Jurkat, Clone E6-1 (cell line): ENCODE results near the gene WWOX.

ENCODE experiments used
- DNase-seq: peaks from one replicate; pipeline ENCODE4 v3.0.0-alpha.2; 2011; ENCODE audit warnings: low read depth, low spot score
- H3K4me3 ChIP-seq: 2 replicates; pipeline ENCODE4 v1.5.1; 2011; ENCODE audit warnings: mild to moderate bottlenecking, low read length, control low read depth, moderate library complexity

WWOX gene

DNA sequence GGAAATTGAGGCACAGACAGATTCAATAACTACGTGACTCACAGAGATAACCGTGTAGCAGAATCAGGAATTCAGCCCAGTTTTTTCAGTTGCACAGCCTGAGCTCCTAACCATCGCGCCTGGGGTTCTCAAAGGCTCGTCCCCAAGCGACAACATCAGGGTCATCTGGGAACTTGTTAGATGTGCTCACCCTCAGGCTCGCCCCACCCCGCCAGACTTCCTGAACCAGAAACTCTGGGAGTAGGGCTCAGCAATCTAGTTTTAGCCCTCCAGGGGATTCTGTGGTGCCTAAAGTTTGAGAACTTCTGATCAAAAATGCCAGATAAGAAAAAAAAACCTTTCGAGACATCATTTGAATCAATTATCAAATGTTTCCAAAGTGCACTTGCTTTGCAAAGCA is 559.8 kb downstream of the WWOX start:
- no peak for DNase-seq
- H3K4me3 ChIP-seq, result no peak overlapping the region

DNA sequence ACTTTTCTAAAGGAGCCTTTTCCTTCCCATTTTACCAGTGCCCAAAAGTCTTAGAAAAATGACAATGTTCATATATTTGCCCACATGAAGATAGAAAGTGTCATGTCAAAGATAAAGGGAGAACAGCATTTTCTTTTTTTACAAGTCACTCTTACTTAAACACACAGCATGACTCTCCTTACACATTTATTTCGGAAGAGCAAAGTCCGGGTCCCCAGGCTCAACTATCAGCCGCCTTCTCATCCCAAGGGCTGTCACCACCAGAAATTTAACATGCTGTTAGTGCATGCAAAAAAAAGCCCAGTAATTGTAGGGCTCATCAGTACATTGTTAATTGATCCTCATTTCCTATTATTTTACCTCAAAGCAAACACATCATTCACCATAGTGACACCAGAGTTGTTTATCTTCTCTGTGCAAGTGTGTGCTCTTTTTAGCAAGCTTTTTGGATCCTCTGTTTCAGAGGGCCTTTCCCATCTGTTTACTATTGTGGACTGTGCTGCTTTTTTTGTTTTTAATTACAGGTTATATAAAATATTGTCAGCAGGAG is 560.3 kb downstream of the WWOX start:
- DNase-seq, result no peak

DNA sequence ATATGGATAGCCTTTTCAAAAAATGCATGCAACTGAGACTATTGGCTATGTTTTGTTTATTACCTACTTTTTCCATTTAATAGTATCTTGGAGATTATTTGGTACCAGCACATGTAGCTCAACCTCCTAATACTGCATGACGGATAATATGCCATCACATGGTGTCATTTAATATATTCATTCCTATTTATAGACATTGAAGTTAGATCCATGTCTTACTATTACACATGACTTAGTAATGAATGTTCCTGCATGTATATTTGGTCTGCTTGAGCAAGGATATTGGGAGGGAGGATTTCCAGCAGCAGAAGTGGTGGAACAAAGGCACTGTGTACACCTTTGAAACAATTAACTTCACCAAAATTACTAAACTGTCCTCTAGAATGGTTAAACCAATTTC is 561.3 kb downstream of the WWOX start:
- DNase-seq, result no peak
- H3K4me3 ChIP-seq, result no peak overlapping the region

More for the DNA sequence above, 560.3 kb downstream of the WWOX start:
- H3K4me3 ChIP-seq, result no peak overlapping the region

DNA sequence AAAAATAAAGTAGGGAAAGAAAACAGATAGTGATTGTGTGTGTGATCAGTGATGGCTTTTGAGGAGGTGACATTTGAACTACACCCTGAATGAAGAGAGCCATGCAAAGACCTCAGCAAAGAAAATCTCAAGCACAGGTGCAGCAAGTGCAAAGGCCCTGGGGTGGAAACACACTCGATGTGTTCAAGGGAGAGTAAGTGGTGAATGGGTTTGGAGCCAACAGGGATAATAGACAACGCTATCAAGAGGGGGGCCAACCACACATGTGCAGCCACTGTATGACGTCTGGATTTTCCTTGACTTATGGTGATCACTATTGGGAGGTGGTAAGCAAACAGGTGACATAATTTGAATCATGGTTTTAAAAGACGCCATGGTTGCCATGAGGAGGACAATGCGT is 564.2 kb downstream of the WWOX start:
- DNase-seq, result no peak
- no peak overlapping the region for H3K4me3 ChIP-seq

DNA sequence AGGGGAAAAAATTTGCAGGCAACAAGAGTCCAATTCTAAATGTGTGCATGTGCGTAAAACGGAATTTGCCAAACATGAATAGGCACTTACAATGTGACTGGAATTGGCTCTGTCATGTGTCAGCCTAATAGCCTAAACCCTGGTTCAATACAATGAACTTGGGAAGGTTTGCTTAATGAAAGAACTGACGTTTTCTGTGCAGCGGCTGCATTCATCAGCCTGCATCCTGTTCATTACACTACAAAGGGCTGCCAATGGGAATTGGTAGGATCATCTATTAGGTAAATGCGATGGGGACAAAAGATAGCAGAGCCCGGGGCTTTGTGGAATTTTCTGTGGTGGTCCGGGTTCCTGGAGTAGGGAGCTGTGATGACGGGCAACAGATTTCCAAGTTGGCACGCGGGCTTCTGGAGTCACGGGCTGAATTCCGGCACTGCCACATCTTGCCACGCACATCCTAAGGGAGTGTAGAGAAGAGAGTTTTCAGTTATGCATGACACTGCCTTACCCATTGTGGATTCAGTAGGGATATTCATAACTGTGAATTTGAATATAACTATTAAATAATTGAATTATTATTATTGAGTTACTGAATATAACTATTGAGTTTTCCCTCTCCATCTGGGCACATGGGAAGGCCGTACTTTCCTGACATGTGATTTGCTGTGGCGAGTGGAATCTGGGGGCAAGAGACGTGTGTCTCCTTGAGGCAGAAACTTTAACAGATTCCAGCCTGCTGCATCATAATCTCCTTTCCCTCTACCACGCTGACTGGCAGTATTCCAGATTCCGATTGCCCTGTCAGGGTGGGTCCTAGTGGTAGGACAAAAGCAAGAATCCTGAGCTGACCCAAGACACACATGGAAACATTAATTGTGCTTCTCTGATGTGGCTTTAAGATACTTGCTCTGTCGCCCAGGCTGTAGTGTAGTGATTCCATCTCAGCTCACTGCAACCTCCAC is 565.6 kb downstream of the WWOX start:
- no peak overlapping the region for H3K4me3 ChIP-seq
- DNase-seq, result no peak

DNA sequence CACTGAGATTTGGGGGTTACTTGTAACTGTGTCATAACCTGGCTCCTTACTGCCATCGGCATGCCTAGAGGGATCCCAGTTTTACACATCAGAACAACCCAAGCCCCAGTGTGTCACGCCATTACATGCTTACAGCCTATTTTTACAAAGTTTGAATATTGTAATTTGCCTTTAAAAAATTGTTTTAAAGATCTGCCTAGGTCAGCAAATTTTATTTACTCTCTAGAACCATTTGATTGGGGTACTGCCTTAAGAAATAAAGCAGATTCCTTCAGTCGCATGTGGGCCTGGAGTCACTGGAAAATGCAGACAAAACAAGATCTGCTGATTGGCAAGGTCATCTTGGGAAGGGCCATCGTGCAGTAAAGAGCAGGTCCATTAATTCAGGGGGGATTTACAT is 566.9 kb downstream of the WWOX start:
- no peak for DNase-seq
- no peak overlapping the region for H3K4me3 ChIP-seq

GRCh38 chr16:78667675-78668074 is 568.2 kb downstream of the WWOX start:
- no peak for DNase-seq
- no peak overlapping the region for H3K4me3 ChIP-seq

DNA sequence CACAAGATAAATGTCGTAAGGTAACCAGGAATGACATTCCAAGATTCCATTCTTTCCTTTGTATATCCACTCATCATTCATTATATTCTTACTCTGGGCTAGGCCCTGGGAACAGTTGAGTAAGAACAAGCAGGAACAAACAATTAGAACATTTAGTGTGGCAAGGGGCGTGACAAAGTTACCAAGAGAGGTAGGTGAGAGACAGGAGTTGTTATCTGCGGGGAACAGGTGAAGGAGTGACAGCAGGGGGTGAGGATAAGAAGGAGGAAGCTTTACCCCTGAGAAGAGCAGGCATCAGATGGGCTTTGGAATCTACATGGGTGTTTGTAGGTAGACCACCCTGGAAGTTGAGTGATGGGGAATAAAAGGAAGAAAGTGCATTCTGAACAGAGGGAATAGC is 568.9 kb downstream of the WWOX start:
- no peak overlapping the region for H3K4me3 ChIP-seq
- no peak for DNase-seq

- H3K4me3 ChIP-seq, result no peak overlapping the region
- no peak for DNase-seq
Observed at GRCh38 chr16:78669994-78670393, 570.5 kb downstream of the WWOX start.

DNA sequence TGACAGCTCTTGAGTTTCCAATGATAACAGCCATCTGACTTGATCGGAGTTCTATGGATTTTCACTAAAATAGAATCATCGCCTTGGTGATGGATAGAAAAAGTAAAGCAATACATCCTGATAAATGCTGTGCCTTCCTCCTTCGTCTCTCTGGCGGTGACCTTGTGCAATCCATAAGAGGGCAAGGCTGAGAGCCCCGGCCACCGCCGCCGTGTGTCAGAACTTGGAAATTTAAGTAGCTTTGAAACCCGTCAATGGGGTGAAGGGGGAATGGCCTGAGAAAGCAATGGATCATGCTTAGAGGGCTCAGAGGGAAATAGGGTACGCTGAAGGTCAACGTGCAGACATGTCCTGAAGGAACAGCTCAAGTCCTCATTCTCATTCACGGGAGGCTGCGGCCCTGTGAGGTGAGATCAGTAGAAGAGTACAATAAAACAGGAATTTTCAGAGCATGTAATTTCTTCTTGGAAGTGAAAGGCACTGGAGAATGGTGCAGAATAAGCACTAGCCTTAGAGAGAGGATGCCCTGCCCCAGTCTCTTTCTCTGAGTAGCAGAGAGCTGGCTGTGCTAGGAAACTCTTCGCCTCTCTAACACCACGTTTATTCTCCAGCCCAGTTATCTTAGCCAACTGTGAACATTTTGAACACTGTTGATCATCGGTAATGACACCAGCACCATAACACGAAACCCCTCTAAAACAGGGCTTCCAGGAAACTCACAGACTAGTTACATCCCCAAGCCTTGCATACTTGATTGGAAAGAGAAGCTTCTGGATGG is 573.5 kb downstream of the WWOX start:
- no peak for DNase-seq
- no peak overlapping the region for H3K4me3 ChIP-seq

DNA sequence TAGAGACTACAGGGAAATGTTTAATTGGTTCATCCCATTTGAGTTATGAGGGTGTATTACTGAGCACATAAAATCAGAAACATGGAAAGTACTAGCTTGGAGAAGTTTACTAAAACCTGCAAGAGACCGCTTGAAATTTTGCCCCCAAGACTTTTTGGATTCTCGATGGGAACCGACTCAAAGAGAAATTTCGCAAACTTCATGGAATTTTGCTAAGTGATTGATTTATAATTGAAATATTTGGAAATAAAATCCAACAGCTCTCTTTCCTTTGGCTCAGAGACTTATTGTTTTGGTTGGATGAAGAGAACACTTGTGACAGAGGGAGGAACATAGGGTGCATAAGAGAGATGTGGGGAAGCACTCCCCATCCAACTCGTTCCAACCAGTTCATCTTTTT is 574.4 kb downstream of the WWOX start:
- no peak for DNase-seq
- H3K4me3 ChIP-seq, result no peak overlapping the region

DNA sequence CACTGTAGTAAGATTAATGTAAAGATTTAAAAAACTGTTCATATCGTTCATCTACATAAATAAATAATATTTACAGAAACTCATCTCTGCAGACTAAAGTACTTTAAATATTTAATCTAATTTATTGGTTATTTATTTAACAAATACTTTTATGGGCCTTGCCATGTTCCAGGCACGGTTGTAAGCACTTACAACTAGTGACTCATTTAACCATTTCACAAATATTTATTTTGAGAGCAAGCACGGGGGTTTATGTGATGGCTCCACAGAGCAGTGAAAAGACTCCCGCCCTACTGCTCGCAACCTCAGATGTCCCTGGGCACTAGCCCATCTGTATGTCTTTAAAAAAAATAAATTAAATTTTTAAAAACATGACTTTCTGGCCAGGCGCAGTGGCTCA is 575.9 kb downstream of the WWOX start:
- no peak for DNase-seq

GRCh38 chr16:78675951-78676792 is 576.7 kb downstream of the WWOX start:
- no peak overlapping the region for H3K4me3 ChIP-seq
- DNase-seq, result no peak

More for the DNA sequence above, 575.9 kb downstream of the WWOX start:
- no peak overlapping the region for H3K4me3 ChIP-seq

- no peak overlapping the region for H3K4me3 ChIP-seq
- no peak for DNase-seq
Observed at GRCh38 chr16:78677181-78677731, 577.8 kb downstream of the WWOX start.

GRCh38 chr16:78679546-78679945 is 580.1 kb downstream of the WWOX start:
- DNase-seq, result no peak
- no peak overlapping the region for H3K4me3 ChIP-seq

- DNase-seq, result no peak
- H3K4me3 ChIP-seq, result no peak overlapping the region
Observed at GRCh38 chr16:78681743-78682142, 582.3 kb downstream of the WWOX start.

- DNase-seq, result no peak
- no peak overlapping the region for H3K4me3 ChIP-seq
Observed at GRCh38 chr16:78684030-78684611, 584.7 kb downstream of the WWOX start.

DNA sequence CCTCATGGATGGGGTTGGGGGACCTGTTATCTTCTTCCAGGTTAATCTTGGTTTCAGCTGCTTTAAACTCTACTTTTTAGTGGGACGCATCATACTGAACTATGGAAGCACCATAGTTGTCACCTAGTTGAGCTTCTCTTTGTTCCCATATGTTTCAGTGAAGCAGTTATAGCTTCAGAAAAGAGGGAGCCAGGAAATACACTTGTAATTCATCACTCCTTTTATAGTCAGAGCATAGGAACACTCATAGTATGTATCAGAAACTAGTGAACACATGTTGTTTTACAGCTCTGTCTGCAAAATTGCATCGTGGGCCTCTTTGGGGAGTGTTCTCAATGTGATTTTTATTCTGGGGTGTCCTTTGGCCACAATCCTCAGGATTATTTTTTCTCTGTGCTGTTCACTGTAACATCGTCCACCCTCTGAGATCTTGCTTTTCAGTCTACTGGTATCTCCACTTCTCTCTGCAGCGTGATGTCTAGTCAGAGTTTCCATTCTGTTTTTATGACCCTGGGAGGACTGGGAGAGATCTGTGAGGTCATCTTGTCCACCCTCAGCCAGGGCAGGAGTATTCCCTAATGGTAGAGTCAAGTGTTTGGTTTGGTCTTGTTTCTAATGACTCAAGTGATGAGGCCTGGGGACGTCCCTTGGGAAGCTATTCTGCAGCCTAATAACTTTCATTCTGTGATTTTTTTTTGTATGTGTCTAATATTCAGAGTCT is 585.4 kb downstream of the WWOX start:
- no peak for DNase-seq
- H3K4me3 ChIP-seq, result no peak overlapping the region
